HEK293 (cell line): ENCODE results near the gene BOC.

Experiments used
- CTCF ChIA-PET: fragments of 350-600 bp; formaldehyde crosslinking; extraction: SDS; loops from one replicate; lab custom pipeline; 2021; ENCODE audit warnings: antibody characterized with exemption; lab: Yijun Ruan, JAX
- POLR2A ChIA-PET: fragments of 300-600 bp; formaldehyde crosslinking; extraction: SDS; loops from one replicate; lab custom pipeline; 2020; ENCODE audit warnings: antibody characterized with exemption, inconsistent platforms; lab: Yijun Ruan, JAX
- H3K27ac ChIP-seq: fragments of 200-500 bp; sonication (Bioruptor generic); 2 replicates; pipeline ENCODE4 v1.5.1; 2014; ENCODE audit warnings: low read depth, low read length, control low read depth, inconsistent platforms; ENCODE audit errors: extremely low read depth
- H3K36me3 ChIP-seq, 2 experiments: fragments of 200-500 bp in 1 of 2; sonication (Bioruptor generic) in 1 of 2; 1 replicate in 1 of 2; 2 replicates in 1 of 2; pipeline ENCODE4 v1.5.1; 2014 to 2017; ENCODE audit warnings: inconsistent platforms in 2 of 2, low read length in 2 of 2; ENCODE audit not compliant: control insufficient read depth in 2 of 2, insufficient read depth in 1 of 2
- H3K4me1 ChIP-seq: fragments of 200-500 bp; sonication (Bioruptor generic); 2 replicates; pipeline ENCODE4 v1.5.1; 2014; ENCODE audit warnings: mild to moderate bottlenecking, low read length, inconsistent platforms; ENCODE audit not compliant: control insufficient read depth, insufficient read depth
- H3K4me3 ChIP-seq: 2 replicates; pipeline ENCODE4 v1.5.1; 2011; ENCODE audit warnings: low read depth, mild to moderate bottlenecking, control low read depth, low read length, moderate library complexity
- H3K9me3 ChIP-seq: fragments of 200-500 bp; sonication (Bioruptor generic); 2 replicates; pipeline ENCODE4 v1.5.1; 2014; ENCODE audit warnings: low read depth, low read length, inconsistent platforms; ENCODE audit not compliant: control insufficient read depth, insufficient read depth
- CTCF ChIP-seq: fragments of 450-650 bp; formaldehyde crosslinking; IDR thresholded peaks from 2 replicates; pipeline ENCODE4 v1.5.1; 2016; ENCODE audit warnings: missing biosample characterization, missing genetic modification characterization
- GLI4 ChIP-seq: fragments of 450-650 bp; formaldehyde crosslinking; IDR thresholded peaks from 2 replicates; pipeline ENCODE4 v1.5.1; 2016; ENCODE audit warnings: missing biosample characterization, missing genetic modification characterization
- GLIS1 ChIP-seq: fragments of 450-650 bp; formaldehyde crosslinking; IDR thresholded peaks from 2 replicates; pipeline ENCODE4 v1.5.1; 2016; ENCODE audit warnings: missing biosample characterization, missing genetic modification characterization
- KLF10 ChIP-seq: fragments of 450-650 bp; IDR thresholded peaks from 2 replicates; pipeline ENCODE4 v1.5.1; 2018; ENCODE audit warnings: missing biosample characterization, mild to moderate bottlenecking, missing genetic modification characterization
- KLF7 ChIP-seq: fragments of 450-650 bp; formaldehyde crosslinking; IDR thresholded peaks from 2 replicates; pipeline ENCODE4 v1.5.1; 2016; ENCODE audit warnings: missing biosample characterization, missing genetic modification characterization, borderline replicate concordance
- PRDM6 ChIP-seq: fragments of 450-650 bp; formaldehyde crosslinking; IDR thresholded peaks from 2 replicates; pipeline ENCODE4 v1.5.1; 2017; ENCODE audit warnings: missing biosample characterization, missing genetic modification characterization
- ZNF10 ChIP-seq: fragments of 450-650 bp; formaldehyde crosslinking; IDR thresholded peaks from 2 replicates; pipeline ENCODE4 v1.5.1; 2017; ENCODE audit warnings: missing biosample characterization, missing genetic modification characterization
- ZNF280C ChIP-seq: fragments of 450-650 bp; formaldehyde crosslinking; IDR thresholded peaks from 2 replicates; pipeline ENCODE4 v1.5.1; 2016; ENCODE audit warnings: missing biosample characterization, missing genetic modification characterization
- ZNF335 ChIP-seq: fragments of 450-650 bp; formaldehyde crosslinking; conservative IDR thresholded peaks from 2 replicates; pipeline ENCODE4 v1.5.1; 2016; ENCODE audit warnings: missing biosample characterization, missing genetic modification characterization
- ZNF585B ChIP-seq: fragments of 450-650 bp; formaldehyde crosslinking; IDR thresholded peaks from 2 replicates; pipeline ENCODE4 v1.5.1; 2016; ENCODE audit warnings: missing biosample characterization, missing genetic modification characterization
- ZNF654 ChIP-seq: fragments of 450-650 bp; formaldehyde crosslinking; IDR thresholded peaks from 2 replicates; pipeline ENCODE4 v1.5.1; 2016; ENCODE audit warnings: low read depth, missing biosample characterization, missing genetic modification characterization
- ZNF701 ChIP-seq: fragments of 450-650 bp; formaldehyde crosslinking; IDR thresholded peaks from 2 replicates; pipeline ENCODE4 v1.5.1; 2016; ENCODE audit warnings: missing biosample characterization, missing genetic modification characterization
- ZNF792 ChIP-seq: fragments of 450-650 bp; formaldehyde crosslinking; IDR thresholded peaks from 2 replicates; pipeline ENCODE4 v1.5.1; 2016; ENCODE audit warnings: missing biosample characterization, missing genetic modification characterization
- ZNF843 ChIP-seq: fragments of 450-650 bp; formaldehyde crosslinking; IDR thresholded peaks from 2 replicates; pipeline ENCODE4 v1.5.1; 2016; ENCODE audit warnings: missing biosample characterization, missing genetic modification characterization
- ZSCAN30 ChIP-seq: fragments of 450-650 bp; IDR thresholded peaks from 2 replicates; pipeline ENCODE4 v1.5.1; 2018; ENCODE audit warnings: missing biosample characterization, mild to moderate bottlenecking, missing genetic modification characterization, moderate library complexity
- ZSCAN4 ChIP-seq: fragments of 450-650 bp; formaldehyde crosslinking; IDR thresholded peaks from 2 replicates; pipeline ENCODE4 v1.5.1; 2017; ENCODE audit warnings: missing biosample characterization, missing genetic modification characterization

BOC gene

GRCh38 chr3:113286524-113286923 lies 75.2 kb downstream of the BOC start:
- no peak for TF ChIP-seq ZNF10
- no peak for TF ChIP-seq ZNF792 (tag by site-specific recombination)
- no peak for TF ChIP-seq ZSCAN4 (tag by site-specific recombination)
- no peak for TF ChIP-seq ZNF843
- TF ChIP-seq ZNF585B (tag by site-specific recombination): no peak
- no peak for TF ChIP-seq ZNF280C (tag by site-specific recombination)
- POLR2A ChIA-PET: no interaction called here
- CTCF ChIA-PET: interaction anchor here (0.7 to 3.8 kb wide), 2 partner anchors 234 to 275 kb away, joined by 4 to 38 read pairs; no protein-coding TSS in a partner anchor
- Histone ChIP-seq H3K27ac (no peak overlapping the region), H3K4me3 (no peak overlapping the region), H3K9me3 (no peaks in the 10 kb centered on the region), H3K4me1 (no peaks in the 10 kb centered on the region), H3K36me3 (peaks cover 0 to 17% of the 10 kb centered on the region in 2 experiments; a peak in 1 of 3 replicates)

GRCh38 chr3:113287111-113287802 lies 75.9 kb downstream of the BOC start:
- CTCF ChIA-PET: interaction anchor here (0.7 to 3.8 kb wide), 9 partner anchors 12 to 340 kb away, joined by 3 to 38 read pairs (median 4); no protein-coding TSS in a partner anchor
- peaks cover 0 to 12% of the 10 kb centered on the region in 2 experiments; a peak in 1 of 3 replicates for H3K36me3 ChIP-seq
- H3K4me3 ChIP-seq: no peak overlapping the region
- H3K4me1 ChIP-seq: no peaks in the 10 kb centered on the region
- POLR2A ChIA-PET: interaction anchor here (0.6 kb wide), 1 partner anchor 704 kb away, joined by 9 read pairs; no protein-coding TSS in a partner anchor
- H3K27ac ChIP-seq: no peak overlapping the region
- no peaks in the 10 kb centered on the region for H3K9me3 ChIP-seq
- TF ChIP-seq GLIS1 (tag by site-specific recombination) (peak; percentile 36; the same call in 1 of the 2 replicates), ZNF335 (tag by site-specific recombination) (0 out of 2 replicates have a peak, but pooled peaks have one; percentile 17), ZNF701 (no peak), PRDM6 (tag by site-specific recombination) (0 out of 2 replicates have a peak, but pooled peaks have one; percentile 12), GLI4 (no peak)

GRCh38 chr3:113287803-113288648 lies 76.7 kb downstream of the BOC start:
- H3K4me3 ChIP-seq: no peak overlapping the region
- CTCF ChIA-PET: interaction anchor here (0.6 to 3.8 kb wide), 30 partner anchors 9 to 702 kb away, joined by 3 to 38 read pairs (median 4); no protein-coding TSS in a partner anchor
- no peaks in the 10 kb centered on the region for H3K9me3 ChIP-seq
- no peak for TF ChIP-seq KLF7 (tag by site-specific recombination)
- TF ChIP-seq KLF10 (tag by site-specific recombination): no peak
- no peak for TF ChIP-seq ZSCAN30 (tag by site-specific recombination)
- peak; percentile 71 for TF ChIP-seq CTCF (tag by site-specific recombination)
- peak; percentile 78 for TF ChIP-seq ZNF654 (tag by site-specific recombination)
- TF ChIP-seq, all 188 proteins: peak for 2
- Histone ChIP-seq H3K36me3 (peaks cover 0 to 12% of the 10 kb centered on the region in 2 experiments; a peak in 1 of 3 replicates), H3K4me1 (no peaks in the 10 kb centered on the region), H3K27ac (no peak overlapping the region)
- POLR2A ChIA-PET: interaction anchor here (0.6 kb wide), 2 partner anchors 83 to 236 kb away, joined by 3 to 4 read pairs; no protein-coding TSS in a partner anchor
